Mucosa of gallbladder (tissue), 1 donor: Measurements from ENCODE around the gene SHLD1. TPM values are rescaled to one million over a fixed set of nuclear protein-coding genes. Genes with fewer than 3 reads are reported as not detected.

ENCODE experiments used
- DNase-seq: peaks from one replicate; pipeline ENCODE4 v3.0.0-alpha.2; 2020; ENCODE audit warnings: low spot score
- total RNA-seq: library from RNA; stranded (reverse); gene quantifications from one replicate; pipeline ENCODE4 v1.2.1, GENCODE V29; 2021
- donor health status: DM: no; HTN: no; CAD: no.

Gene SHLD1
- total RNA-seq, 1 donor from 2014 or later, result 12.1 TPM

DNA sequence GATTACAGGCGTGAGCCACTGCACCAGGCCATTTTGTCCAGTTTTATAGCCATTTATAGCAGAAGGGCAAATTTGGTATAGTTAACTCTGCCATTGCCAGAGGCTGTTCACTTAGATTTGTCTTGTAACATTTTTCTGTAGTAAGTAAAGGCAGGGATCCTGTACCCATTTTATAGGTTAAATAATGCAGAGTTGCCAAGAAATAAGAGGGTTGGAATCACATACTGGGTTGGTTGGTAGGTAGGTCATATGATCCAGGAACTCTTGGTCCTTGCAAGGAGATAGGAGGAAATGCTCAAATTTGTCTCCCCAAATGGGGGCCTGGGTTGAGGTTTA lies 68.1 kb downstream of the SHLD1 start:
- no peak for DNase-seq

DNA sequence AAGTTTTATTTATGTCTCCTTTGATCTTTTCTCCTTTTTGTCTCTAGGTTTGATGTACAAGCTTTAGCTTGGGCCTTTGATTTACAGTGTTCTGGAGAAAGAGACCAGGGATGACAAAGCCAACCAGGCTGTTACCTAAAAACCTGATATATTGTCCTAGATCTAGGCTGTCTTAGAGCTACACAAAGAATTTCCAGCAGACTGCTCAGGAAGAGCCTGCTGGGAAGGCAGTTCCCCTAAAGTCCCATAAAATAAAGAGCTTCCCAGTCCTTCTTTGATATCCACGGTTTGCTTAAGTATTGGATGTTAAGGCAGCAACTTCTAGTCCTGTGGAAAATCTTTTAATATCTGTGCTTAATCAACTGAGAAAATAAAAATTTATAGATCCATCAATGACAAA lies 70.5 kb downstream of the SHLD1 start:
- DNase-seq, result no peak

DNA sequence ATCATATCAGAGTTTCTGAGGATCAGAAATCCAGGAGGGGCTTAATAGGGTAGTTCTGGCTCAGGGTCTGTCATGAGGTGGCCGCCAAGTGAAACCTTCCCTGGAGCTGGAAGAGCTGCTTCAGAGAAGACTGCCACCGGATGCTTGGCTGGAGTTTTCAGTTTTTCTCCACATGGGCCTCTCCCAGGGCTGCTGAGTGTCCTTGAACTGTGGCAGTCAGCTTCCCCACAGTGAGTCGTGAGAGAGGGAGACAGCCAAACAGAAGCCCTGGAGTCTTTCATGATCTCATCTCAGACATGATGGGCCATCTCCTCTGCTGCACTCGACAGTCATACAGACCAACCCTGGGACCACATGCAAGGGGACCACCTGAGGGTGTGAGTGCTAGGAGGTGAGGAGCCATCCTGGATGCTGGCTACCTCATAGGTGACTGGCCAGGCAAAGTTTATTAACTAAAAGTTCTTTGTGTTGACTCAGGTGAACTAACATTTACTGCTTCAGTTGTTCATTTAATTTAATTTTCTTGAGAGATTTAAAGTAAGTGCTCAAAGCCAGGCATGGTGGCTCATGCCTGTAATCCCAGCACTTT lies 71.5 kb downstream of the SHLD1 start:
- DNase-seq, result no peak

DNA sequence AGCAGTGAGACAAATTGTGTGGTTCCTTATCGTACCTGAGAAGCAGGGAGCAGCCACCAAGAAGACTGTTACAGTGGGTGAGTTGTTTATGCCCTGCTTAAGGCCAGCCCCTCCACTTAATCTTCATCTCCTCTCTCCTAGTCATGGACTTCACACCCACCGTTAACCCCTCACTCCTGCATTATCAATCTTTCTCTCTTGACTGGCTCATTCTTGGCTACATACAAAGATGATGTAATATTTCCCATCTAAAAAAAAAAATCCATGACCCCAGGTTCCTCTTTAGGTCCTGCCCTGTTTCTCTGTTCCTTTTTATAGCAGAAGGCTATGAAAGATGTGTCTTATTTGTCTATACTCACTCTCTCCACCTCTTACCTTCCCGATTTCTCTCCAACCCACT lies 72.4 kb downstream of the SHLD1 start:
- DNase-seq, result no peak

DNA sequence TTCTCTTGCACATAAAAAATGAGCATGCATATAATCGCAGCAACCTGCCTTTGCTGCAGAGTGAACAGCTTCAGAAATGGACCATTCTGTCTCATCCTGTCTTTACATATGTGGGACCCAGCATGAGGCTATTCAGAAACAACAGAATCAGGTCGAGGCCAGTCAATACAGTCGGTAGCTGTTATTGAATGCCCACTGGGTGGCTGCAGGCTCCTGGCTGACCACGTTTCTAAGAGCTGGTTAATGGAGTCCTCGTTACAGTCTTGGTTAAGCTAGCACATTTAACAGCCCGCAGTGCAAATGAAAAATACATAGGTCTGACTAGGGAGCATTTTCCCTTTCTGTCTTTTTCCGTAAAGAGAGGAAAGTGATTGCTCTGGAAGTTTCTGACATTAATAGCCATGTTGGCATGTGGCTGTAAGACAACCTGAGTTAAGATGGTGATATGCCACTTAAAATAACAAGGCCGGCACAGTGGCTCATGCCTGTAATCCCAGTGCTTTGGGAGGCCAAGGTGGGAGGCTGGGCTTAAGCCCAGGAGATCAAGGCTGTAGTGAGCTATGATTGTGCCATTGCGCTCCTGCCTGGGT lies 75.0 kb downstream of the SHLD1 start:
- no peak for DNase-seq

DNA sequence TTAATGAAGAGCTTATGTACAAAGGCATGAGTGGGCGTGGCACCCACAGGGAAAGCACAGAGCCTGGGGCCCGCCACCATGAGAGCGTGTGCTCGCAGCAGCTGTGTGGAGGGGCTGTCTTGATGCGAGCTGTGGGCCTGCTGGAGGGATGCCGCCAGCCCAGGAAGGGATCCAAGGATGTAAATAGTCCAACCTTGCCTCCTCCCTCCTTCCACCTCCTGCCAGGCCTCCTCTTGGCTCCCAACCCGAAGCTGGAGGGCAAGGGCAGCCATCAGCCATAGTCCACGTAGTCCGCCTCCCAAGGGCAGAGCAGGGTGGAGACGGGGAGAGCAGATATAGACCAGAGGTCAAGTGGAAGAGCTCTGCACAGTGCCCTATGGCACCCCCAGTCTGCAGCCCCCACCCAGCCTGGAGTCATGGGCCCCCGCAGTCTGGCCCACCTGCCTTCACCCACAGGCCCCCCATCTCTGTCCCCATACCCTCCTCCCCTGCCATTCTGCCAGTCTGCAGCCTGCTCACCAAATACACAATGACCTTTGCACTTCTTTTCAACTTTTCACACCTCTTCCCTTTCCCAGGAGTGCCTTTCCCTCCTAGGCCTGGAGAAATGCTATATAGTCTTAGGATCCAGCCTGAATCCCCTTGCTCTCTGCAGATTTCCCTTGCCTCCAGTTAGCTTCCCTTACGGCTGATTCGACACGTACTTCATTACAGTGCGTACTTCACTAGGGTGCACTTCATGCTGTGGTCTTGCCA lies 77.1 kb downstream of the SHLD1 start:
- no peak for DNase-seq

DNA sequence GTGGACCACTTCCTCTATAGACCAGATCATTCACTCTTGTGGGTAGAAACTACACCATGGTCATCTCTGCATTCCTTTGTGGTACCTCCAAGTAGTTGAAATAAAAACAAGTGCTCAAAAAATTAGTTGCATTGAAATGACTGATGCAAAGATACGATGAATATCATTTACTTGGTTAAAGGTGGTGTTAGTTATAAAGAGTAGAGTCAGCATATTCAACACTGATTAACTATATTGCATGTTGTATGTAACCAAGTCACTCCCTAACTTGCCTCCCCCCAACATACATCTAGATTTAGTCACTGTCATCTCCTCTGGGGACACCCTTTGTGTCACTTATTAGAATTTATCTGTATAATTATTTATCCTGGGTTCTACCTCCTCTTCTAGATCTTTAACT lies 77.7 kb downstream of the SHLD1 start:
- no peak for DNase-seq

DNA sequence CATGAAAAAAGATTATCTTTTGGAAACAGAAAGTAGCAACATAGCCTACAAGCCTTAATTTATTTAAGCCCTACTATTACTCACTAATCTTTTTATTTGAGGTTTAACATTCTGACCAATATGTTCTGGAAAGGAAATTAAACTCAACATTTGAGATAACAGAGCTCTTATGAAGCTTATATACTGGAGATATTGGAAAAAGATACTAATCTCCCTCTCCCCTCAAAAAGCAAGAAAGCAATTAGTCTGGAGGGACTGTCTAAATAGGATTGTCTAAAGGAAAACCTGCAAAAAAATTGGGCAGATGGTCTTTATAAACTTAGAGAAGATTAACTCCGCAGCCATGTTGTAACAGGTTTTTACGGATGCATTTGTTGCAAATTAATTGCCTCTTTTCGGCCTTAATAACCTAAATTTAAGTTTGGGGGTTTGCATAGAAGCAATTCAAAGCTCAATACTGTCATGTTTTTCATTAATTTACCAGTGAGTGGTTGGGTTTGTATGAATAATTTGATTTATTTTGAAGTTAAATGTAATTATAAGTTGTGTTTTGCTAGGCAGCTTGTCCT lies 79.1 kb downstream of the SHLD1 start:
- DNase-seq, result no peak

DNA sequence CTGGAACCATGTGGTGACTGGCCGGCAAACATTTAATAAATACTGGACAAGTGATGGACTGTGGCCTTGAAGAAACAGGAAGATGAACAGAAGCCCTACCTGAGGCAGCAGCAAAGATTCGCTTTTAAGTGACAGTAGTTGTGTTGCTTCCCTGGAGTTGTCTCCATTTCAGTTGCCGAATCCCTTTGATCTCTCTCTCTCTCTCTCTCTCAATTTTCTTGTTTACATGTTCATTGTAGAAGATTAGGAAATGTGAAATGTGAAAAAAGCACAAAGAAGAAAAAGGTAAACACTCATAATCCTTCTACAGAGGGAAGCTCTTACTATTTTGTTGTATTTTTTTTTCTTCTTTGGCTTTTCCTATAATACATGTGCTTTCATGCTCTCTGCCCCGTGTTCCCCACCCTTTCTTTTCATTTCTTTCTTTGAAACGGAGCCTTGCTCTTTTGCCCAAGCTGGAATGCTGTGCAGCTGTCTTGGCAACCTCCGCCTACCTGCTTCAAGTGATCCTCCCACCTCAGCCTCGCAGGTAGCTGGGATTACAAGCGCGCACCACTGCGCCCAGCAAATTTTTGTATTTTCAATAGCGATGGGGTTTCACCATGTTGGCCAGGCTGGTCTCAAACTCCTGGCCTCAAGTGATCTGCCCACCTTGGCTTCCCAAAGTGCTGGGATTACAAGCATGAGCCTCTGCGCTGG lies 81.5 kb downstream of the SHLD1 start:
- DNase-seq, result no peak

DNA sequence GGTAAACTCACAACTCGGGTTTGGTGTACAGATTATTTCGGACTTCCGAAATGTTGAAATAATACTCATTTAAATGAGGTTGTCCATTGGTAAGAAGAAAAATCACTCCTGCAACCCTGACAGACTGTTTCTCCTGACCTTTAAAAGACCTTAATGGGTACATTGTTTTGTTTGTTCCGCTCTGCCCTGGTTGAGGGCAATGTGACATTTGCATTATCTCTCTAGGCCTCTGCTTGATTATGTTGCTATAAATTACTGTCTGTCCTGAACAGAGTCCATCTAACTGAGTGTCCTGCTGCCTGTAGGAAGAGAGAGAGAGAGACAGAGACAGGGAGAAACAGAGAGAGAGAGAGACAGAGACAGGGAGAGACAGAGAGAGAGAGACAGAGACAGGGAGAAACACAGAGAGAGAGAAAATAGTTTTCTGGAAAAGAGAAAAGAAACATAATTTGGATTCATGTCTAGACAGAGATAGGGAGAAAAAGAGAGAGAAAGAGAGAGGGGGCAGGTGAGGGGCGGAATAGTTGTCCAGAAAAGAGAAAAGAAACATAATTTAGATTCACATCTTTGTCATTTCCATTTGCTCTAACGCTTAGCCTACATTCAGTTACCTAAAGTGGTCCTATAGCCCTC lies 83.2 kb downstream of the SHLD1 start:
- DNase-seq, result no peak

DNA sequence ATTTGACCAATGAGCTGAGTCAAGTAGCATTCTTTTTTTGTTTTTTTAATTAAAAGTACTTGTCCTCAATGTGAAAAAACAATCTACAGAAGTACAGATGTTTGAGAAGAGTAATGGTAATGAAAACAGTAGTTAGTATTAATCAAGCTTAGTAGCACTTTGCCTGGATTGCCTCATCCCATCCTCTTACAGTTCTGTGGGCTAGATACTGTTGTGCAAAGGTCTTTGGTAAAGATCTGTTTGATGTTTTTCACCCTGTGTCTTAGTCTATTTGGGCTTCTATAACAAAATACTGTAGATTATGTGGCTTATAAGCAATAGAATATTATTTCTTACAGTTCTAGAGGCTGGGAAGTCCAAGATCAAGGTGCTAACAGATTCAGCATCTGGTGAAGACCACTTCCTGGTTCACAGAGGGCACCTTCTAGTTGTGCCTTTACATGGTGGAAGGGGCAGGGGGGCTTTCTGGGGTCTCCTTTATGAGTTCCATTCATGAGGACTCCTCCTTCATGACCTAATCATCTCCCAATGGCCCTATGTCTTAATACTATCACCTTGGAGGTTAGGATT lies 84.3 kb downstream of the SHLD1 start:
- no peak for DNase-seq

DNA sequence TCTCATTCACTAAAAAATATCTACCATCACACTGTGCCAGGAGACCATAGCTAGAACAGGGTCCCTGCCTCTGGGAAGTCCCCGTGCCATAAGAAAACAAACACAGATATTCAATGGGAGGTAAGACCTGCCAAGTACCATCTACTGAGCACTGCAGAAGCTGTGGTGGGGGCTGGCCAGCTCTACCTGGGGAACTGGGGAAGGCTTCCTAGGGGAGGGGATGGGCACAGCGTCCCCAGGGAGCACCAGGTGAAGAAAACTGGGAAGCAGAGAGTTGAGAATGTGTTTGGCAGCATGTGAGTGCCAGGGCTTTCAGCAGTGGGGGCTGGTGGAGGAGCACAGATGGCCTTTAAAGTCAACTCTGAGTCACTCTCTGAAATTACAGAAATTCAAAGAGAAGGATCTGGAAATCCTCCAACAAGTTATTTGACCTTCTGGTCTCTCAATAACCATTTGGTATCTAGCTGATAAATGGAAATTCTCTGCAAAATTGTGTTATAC lies 85.2 kb downstream of the SHLD1 start:
- DNase-seq, result no peak

DNA sequence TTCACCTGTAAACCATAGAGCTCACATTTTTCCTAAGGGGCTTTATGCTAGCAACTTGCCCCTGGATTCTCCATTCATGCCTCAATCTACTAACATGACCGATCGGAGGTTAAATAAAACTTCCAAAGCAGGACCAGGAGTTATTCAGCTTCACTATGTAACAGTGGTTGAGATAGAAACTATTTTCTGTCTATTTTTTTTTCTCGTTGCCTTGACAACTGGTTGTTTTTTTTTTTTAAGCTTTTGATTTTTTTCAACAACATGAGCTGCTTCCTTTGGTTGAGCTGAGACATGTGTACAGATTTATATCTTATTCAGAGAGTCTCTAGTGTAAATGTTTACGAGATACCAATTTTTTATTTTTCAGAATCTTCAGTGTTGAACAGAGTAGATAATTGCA lies 85.7 kb downstream of the SHLD1 start:
- DNase-seq, result no peak

DNA sequence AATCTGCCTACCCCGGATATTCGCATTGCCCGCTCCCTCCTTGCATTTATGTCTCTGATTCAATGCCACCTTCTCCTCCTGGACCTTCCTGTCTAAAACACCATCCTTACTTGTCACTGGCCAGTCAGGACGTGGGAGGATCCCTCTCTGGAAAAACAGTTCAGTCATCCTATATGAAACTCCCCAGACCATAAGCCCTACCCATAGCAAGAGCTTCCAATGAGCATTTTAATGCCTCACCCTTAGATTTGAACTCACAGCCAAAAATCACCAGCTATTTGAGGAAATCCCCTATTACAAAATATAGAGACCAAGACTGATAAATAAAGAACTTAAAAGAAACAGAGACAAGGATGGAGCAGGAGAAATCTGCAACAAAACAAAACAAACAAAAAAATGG lies 86.4 kb downstream of the SHLD1 start:
- DNase-seq, result no peak

DNA sequence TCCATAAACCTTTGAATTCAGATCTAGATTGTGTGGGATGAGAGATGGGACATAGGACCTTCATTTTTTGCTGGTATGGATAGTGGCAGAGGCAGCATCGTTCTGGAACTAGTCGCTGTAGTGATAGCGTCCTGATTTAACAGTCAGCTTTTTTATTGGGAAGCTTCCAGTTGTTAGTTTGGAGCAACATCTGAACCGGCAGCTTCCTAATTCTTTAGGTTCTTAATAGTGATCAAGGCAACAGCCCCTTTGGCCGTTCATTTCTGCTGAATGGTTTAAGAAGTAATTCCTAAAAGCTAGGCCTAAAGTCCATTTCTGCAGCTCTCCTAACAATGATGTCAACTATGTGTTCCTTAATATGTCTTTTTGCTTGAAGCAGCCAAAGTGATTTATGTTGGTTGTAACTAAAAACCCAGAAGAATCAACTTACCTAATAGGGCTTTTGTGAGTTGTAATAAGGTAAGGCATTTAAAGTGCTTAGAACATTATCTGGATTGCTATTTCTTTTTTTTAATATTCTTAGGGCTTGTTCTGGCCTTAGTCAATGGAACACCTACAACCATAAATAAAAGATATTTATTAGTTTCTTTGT lies 90.3 kb downstream of the SHLD1 start:
- no peak for DNase-seq

DNA sequence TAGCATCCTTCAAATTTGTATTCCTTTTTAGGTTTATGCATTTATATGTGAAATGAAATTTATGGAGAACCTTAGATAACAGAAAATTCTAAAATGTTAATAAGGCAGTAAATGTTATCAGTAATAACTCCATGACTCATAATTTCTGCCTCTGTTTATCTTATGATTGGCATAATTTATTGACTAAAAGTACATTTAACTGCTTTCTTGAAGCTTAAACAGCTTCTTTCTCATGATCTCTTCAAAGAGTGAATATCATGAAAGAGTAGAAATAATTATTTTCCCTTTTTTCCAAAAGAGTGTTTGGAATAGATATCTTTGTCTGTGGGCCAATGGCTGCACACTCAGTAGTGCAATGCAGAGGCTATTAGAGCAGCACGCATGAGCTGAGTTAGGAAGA lies 91.3 kb downstream of the SHLD1 start:
- no peak for DNase-seq

DNA sequence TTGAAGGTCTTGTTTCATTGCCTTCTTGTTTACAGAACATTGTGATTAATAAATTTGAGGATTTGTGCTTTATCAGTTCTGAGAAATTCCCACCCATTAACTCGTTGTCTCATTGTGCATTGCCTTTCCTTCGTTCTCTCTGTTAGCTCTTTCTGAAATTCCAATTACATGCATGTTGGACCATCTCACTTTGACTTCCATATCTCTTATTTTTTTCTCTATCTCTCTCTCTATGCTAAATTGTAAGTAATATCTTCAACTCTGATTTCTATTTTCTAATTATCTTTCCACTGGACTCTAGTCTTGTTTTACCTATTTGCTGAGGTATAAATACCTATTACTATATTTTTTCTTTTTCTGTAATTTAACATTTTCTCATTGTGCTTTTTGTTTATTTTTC lies 92.3 kb downstream of the SHLD1 start:
- no peak for DNase-seq

DNA sequence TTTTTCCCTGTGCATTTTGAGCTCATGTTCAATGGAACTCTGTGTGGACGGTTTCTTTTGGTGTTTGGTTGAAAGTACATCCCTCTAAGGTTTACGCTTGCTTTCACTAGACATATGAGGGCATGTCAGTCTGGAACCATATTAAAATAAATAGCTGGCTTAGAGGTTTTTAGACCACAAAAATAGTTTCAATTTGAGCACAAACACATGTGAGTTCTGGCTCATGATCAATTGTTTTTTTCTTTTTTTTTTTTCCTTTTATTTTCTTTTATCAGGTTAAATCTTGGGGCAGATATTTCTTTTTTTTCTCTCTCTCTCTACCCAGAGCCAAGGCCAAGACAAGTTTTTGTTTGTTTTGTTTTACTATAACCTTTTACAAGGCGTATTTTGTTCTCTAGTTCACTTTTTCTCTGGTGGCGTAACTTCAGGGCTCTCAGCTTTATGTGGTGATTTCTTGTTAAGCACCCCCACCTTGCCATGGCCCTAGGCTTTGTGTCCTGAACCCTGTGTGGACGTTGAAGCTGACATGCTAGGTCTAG lies 92.9 kb downstream of the SHLD1 start:
- no peak for DNase-seq

DNA sequence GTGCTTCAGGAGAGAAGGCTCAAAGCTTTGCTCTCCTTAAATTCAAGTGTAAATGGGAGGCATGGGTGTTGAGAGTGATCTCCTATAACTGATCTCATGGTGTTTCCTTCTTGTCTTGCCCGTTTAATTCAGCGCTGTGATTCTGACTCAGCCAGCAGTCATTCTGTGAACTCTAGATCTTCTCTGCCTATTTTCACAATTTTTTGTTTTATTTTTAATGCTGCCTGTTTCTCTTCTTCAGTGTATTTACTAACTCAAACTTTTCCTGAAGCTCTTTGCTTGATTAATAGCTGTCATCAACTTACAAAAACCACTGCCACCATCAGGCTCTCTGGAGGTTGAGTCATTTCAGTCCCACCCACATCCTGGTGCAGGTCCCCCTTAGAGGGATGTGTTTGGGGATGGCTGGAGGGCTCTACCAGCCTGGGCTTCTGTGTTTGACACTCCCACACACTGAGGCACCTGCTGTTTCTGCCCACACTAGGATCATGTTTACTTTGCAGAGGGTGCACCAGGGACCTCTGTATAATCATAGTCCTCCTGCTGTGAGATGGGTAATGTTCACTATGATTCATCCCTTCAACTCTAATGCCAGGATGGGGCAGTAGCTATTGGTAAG lies 94.0 kb downstream of the SHLD1 start:
- DNase-seq, result no peak
